Breast epithelium (tissue), 3 donors: ENCODE data around the gene ROBO3.

Experiments
- POLR2A ChIP-seq: fragments of 450-650 bp; IDR thresholded peaks from one replicate; pipeline ENCODE4 v1.6.1; 2016; ENCODE audit warnings: antibody characterized with exemption, mild to moderate bottlenecking, moderate library complexity
- POLR2AphosphoS5 ChIP-seq, 3 donors: sonication (generic); formaldehyde crosslinking; IDR thresholded peaks; one replicate each; pipeline ENCODE4 v1.6.1; 2017; ENCODE audit warnings: antibody characterized with exemption in 3 of 3
- TF ChIP-seq, protein P1 (sequence below), 3 donors: fragments of 450-650 bp; IDR thresholded peaks; one replicate each; pipeline ENCODE4 v1.5.1; 2016 to 2017; ENCODE audit warnings: antibody characterized with exemption in 3 of 3, mild to moderate bottlenecking in 3 of 3, moderate library complexity in 3 of 3

DNA sequence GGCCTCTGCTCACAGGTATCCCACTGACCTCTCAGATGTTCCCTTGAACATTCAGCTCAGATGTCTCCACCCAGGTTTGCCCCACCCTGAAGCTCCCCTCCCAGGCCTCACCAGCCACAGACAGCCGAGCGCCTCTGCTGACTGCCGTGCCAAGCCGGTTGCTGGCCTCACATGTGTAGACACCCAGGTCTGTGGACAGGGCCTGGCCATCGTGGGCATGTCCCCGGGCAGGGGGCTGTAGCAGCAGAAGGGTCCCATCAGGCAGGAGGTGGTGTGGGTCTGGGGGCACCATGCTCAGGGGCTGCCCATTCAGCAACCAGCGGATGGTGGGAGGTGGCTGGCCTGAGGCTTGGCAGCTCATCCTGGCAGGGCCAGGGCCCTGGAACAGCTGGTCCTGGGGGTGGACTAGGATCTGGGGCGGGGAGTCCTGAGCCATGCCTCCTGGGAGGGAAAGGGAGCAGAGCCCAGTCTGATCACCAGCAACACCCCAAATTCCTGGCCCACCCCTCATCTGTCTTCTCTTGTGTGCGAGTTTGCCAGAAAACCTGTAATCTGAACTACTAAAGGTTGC, 31.7 kb downstream of the ROBO3 start:
- TF ChIP-seq, protein P1, sequence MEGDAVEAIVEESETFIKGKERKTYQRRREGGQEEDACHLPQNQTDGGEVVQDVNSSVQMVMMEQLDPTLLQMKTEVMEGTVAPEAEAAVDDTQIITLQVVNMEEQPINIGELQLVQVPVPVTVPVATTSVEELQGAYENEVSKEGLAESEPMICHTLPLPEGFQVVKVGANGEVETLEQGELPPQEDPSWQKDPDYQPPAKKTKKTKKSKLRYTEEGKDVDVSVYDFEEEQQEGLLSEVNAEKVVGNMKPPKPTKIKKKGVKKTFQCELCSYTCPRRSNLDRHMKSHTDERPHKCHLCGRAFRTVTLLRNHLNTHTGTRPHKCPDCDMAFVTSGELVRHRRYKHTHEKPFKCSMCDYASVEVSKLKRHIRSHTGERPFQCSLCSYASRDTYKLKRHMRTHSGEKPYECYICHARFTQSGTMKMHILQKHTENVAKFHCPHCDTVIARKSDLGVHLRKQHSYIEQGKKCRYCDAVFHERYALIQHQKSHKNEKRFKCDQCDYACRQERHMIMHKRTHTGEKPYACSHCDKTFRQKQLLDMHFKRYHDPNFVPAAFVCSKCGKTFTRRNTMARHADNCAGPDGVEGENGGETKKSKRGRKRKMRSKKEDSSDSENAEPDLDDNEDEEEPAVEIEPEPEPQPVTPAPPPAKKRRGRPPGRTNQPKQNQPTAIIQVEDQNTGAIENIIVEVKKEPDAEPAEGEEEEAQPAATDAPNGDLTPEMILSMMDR (IDR thresholded peaks at IDR 0.05), result no peak
- TF ChIP-seq POLR2A, result no peak
- TF ChIP-seq POLR2AphosphoS5 (IDR thresholded peaks at IDR 0.05), result no peak
